Activated CD4-positive, alpha-beta memory T cell treated with anti-CD3 and anti-CD28 coated beads for 36 hours (primary cell): ENCODE measurements around the gene ARHGEF26. TPM values are rescaled to one million over a fixed set of nuclear protein-coding genes. Genes with fewer than 3 reads are reported as not detected.

Source experiments
- CTCF ChIA-PET: fragments of 350-600 bp; sonication (Branson Sonifier 250); formaldehyde crosslinking; loops from one replicate; lab custom pipeline; 2021; ENCODE audit warnings: antibody characterized with exemption, inconsistent platforms; lab: Charles Lee
- POLR2A ChIA-PET: fragments of 350-600 bp; sonication (Branson Sonifier 250); formaldehyde crosslinking; loops from one replicate; lab custom pipeline; 2021; ENCODE audit warnings: antibody characterized with exemption; lab: Charles Lee
- DNase-seq: peaks from one replicate; pipeline ENCODE4 v3.0.0-alpha.2; 2020
- H3K27ac Mint-ChIP-seq: one replicate; pipeline ENCODE4 v1.8.0; 2021; ENCODE audit warnings: mixed read lengths
- H3K27me3 Mint-ChIP-seq: one replicate; pipeline ENCODE4 v1.8.0; 2021; ENCODE audit warnings: mixed read lengths
- H3K36me3 Mint-ChIP-seq: one replicate; pipeline ENCODE4 v1.8.0; 2021; ENCODE audit warnings: mixed read lengths
- H3K4me1 Mint-ChIP-seq: one replicate; pipeline ENCODE4 v1.8.0; 2021; ENCODE audit warnings: low read depth, mixed read lengths
- H3K4me3 Mint-ChIP-seq: one replicate; pipeline ENCODE4 v1.8.0; 2021; ENCODE audit warnings: mild to moderate bottlenecking, mixed read lengths
- H3K9me3 Mint-ChIP-seq: one replicate; pipeline ENCODE4 v1.8.0; 2021; ENCODE audit warnings: mixed read lengths
- intact Hi-C: fragments of 100-400 bp; cut with micrococcal nuclease; formaldehyde crosslinking; loops from one replicate; pipeline ENCODE4 v1.15.1; 2023
- total RNA-seq, 2 experiments: library from RNA; stranded (reverse); gene quantifications; one replicate each; pipeline ENCODE4 v1.2.3, GENCODE V29; 2021

ARHGEF26 gene
- total RNA-seq, 2 experiments from 2014 or later: 0.24 to 0.34 TPM

DNA sequence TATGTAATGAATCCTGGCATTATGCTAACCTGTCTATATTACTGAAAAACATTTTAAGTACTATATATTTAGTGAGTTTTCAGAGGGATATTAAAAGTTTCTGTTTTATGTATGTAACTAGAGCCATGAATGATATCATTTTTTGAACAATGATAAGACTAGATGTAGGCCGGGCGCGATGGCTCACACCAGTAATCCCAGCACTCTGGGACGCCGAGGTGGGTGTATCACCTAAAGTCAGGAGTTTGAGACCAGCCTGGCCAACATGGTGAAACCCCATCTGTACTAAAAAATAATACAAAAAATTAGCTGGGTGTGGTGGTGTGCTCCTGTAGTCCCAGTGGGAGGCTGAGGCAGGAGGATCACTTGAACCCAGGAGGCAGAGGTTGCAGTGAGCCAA lies 169.0 kb downstream of the ARHGEF26 start:
- H3K9me3 Mint-ChIP-seq: no peaks in the 10 kb centered on the region
- H3K27ac Mint-ChIP-seq: no peak overlapping the region

DNA sequence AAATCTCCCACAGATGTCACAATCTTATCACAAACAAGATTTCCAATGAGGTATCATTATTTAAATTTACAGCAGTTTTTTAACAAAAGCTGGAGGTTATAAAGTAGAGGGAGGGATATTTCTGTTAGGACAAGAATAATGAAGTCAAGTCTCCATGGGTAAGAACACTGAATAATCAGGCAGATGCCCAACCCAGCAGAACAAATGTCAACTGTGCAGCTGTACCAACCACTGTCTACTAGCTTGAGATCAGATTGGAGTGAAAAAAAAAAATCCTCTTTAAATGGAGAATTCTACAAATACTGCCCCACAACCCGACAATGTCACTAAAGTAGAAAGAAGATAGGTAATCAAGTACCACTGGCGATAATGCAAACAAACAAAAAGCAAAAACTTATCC lies 172.8 kb downstream of the ARHGEF26 start:
- DNase-seq: no peak
- peaks cover 2% of the 10 kb centered on the region for H3K4me1 Mint-ChIP-seq
- no peak overlapping the region for H3K4me3 Mint-ChIP-seq
- ChIA-PET POLR2A (no interaction called here), CTCF (no interaction called here)
- no peak overlapping the region for H3K27ac Mint-ChIP-seq
- no peaks in the 10 kb centered on the region for H3K27me3 Mint-ChIP-seq
- intact Hi-C loops: no loop called here
- H3K9me3 Mint-ChIP-seq: no peaks in the 10 kb centered on the region
- H3K36me3 Mint-ChIP-seq: peaks cover 41% of the 10 kb centered on the region

More for the DNA sequence above, 169.0 kb downstream of the ARHGEF26 start:
- DNase-seq: no peak
- ChIA-PET CTCF (no interaction called here), POLR2A (no interaction called here)
- H3K4me3 Mint-ChIP-seq: no peak overlapping the region
- H3K36me3 Mint-ChIP-seq: peaks cover 41% of the 10 kb centered on the region
- intact Hi-C loops: no loop called here
- no peaks in the 10 kb centered on the region for H3K4me1 Mint-ChIP-seq
- no peaks in the 10 kb centered on the region for H3K27me3 Mint-ChIP-seq

DNA sequence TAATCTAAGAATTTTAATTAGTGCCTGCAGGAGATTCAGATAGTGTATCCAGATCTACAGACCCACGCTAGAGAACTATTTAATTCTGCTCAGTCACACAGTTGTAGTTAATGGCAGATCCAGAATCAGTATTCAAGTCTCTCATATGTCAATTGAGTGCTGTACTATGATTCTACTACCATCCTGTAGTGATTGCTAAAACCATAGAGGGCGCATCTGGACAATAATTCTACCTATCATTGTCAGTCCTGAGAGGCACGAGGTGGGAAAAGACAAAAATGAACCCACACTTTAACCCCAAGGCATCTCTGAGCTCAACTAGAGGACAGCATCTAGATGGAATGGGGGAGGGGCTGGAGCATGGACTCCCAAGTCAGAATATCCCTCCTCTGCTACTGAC lies 180.4 kb downstream of the ARHGEF26 start:
- Mint-ChIP-seq H3K36me3 (peaks cover 49% of the 10 kb centered on the region), H3K4me1 (peaks cover 2% of the 10 kb centered on the region), H3K27me3 (no peaks in the 10 kb centered on the region), H3K27ac (no peak overlapping the region), H3K9me3 (no peaks in the 10 kb centered on the region), H3K4me3 (no peak overlapping the region)
- no peak for DNase-seq
- ChIA-PET CTCF (interaction anchor here (0.7 kb wide), 1 partner anchor 9 kb away, joined by 8 read pairs; no protein-coding TSS in a partner anchor), POLR2A (no interaction called here)
- intact Hi-C loops: no loop called here

DNA sequence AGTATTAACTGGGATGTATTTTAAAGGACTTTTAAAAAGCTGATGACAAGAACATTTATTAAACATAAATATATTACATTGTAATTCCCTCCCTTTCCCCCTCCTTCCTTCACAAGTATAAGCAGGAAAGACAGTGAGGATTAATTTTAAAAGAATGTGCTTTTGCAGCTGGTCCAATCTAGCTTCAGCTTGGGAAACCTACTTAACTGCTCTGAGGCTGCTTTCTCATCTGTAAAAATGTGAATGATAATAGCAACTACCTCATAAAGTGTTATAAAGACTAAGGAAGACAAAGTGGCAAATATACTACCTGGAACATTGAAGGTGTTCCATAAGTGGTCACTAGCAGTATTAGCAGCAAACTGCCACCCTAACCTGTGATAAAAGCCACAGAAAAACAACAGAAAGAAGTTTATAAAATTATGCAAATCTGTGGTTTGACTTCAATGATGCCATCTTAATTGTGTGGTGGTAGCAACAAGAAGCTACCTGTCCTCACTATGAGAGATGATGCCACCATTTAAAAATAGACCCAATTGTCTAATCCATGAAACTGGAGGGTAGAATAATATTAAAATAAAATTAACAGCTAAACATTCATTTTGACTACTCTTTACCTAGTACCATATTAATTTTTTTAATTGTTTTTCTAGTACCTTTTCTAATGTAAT lies 183.1 kb downstream of the ARHGEF26 start:
- CTCF ChIA-PET: no interaction called here
- H3K4me3 Mint-ChIP-seq: no peak overlapping the region
- no peaks in the 10 kb centered on the region for H3K27me3 Mint-ChIP-seq
- peaks cover 54% of the 10 kb centered on the region for H3K36me3 Mint-ChIP-seq
- intact Hi-C loops: no loop called here
- H3K27ac Mint-ChIP-seq: no peak overlapping the region
- H3K9me3 Mint-ChIP-seq: no peaks in the 10 kb centered on the region
- peaks cover 18% of the 10 kb centered on the region for H3K4me1 Mint-ChIP-seq
- DNase-seq: no peak
- POLR2A ChIA-PET: no interaction called here

DNA sequence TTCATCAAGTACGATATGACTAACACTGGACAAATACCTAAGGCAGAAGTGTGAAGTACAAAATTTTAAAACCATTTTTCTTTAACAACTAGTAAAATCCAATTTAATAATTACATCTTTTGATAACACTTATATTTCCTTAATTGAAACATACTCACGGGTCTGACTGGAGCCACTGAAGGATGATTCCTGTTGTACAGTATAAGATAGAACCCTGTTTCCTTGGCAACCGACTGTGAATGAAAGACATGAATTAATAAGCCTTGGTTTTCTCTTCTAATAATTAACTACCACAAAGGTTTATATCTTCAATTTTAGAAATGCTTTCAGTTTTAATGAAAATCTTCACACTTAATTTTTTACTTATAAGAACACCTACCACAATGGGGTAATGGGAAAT lies 183.7 kb downstream of the ARHGEF26 start:
- H3K27ac Mint-ChIP-seq: no peak overlapping the region
- intact Hi-C loops: no loop called here
- no peaks in the 10 kb centered on the region for H3K9me3 Mint-ChIP-seq
- peaks cover 18% of the 10 kb centered on the region for H3K4me1 Mint-ChIP-seq
- no peaks in the 10 kb centered on the region for H3K27me3 Mint-ChIP-seq
- ChIA-PET CTCF (no interaction called here), POLR2A (no interaction called here)
- no peak for DNase-seq
- H3K4me3 Mint-ChIP-seq: no peak overlapping the region
- peaks cover 59% of the 10 kb centered on the region for H3K36me3 Mint-ChIP-seq

DNA sequence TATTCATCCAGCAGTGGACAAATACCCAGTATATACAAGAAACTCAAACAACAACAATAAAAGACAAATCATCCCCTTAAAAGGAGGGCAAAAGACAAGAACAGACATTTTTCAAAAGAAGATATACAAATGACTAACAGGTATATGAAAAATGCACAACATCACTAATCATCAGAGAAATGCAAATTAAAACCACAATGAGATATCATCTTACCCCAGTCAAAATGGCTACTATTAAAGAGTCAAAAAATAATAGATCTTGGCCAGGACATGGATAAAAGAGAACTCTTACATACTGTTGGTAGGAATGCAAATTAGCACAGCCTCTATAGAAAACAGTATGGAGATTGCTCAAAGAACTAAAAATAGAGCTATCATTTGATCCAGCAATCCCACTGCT lies 186.2 kb downstream of the ARHGEF26 start:
- H3K36me3 Mint-ChIP-seq: peaks cover 48% of the 10 kb centered on the region
- peaks cover 20% of the 10 kb centered on the region for H3K4me1 Mint-ChIP-seq
- CTCF ChIA-PET: interaction anchor here (0.8 kb wide), 1 partner anchor 1499 kb away, joined by 3 read pairs; the partner anchor contains the start of gene C3orf33
- intact Hi-C loops: loop anchor here (1.0 kb wide), 1 partner anchor 70 kb away; no protein-coding TSS in a partner anchor
- POLR2A ChIA-PET: no interaction called here
- no peaks in the 10 kb centered on the region for H3K9me3 Mint-ChIP-seq
- no peak overlapping the region for H3K4me3 Mint-ChIP-seq
- H3K27me3 Mint-ChIP-seq: no peaks in the 10 kb centered on the region
- no peak for DNase-seq
- peak overlapping the region; percentile 26 for H3K27ac Mint-ChIP-seq

Other genes starting within 250 kb of the ARHGEF26 start
- gene DHX36, start 203.1 kb downstream of the ARHGEF26 start, total RNA-seq: 10 to 100 TPM; 65.5 to 71.1 TPM